CD4-positive, alpha-beta T cell treated with Interleukin-10 for 1 hour (primary cell): ENCODE measurements around the gene RSU1.

Source experiments
- DNase-seq: peaks from one replicate; pipeline ENCODE4 v3.0.0-alpha.2; 2020

Gene RSU1

GRCh38 chr10:16820421-16820820, 3.2 kb upstream of the RSU1 start:
- DNase-seq, result no peak

DNA sequence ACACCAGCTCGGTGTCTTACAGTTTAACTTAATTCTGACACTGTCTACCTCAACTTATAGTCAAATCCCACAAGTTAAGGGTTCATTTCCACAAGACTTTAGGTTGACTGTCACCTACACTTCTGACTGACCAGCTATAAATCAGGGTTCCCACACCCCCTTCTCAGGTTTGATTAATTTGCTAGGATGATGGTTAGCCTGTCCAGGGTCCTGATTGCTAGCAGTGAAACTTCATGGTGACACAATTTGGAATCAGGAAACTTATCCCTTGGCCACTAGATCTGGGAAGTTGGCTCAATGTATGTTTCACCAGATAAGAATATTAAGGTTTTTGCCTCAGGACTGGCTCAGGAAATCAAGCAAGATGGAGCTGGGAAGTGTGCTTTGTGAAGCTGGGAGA, 2.8 kb upstream of the RSU1 start:
- no peak for DNase-seq

DNA sequence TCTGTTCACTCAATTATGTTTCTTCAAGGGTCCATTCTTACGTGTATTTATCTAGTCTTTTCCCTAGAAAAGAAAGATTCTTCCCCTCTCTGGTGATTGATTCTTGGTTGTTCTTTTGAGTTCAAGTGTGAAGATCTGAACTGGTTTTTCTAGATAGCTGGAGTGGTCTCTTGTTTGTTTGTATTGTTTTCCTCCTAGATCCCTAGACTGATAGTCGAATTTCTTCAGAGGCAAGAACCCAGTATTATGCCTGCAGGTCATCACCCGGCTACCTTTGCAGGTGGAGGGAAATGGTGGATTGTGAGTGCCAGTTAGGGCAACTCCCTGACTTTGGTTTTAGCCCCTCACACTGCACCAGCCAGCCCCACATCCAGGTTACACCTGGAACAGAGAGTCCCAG, 2.2 kb upstream of the RSU1 start:
- no peak for DNase-seq

DNA sequence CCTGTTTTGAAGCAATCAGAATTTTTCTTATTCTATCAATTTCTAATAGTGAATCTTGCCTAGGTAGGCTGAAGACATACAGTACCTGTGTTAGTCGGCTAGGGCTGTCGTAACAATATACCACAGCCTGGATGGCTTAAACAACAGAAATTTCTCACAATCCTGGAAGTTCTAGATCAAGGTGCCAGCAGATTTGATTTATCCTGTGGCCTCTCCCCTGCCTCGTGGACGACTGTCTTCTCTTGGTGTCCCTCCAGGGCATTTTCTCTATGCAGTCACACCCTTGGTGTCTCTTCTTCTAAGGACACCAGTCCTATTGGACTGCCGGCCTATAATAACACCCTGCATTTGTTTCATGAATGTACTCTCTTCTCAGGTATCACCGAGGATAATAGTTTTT, 1.8 kb upstream of the RSU1 start:
- no peak for DNase-seq

DNA sequence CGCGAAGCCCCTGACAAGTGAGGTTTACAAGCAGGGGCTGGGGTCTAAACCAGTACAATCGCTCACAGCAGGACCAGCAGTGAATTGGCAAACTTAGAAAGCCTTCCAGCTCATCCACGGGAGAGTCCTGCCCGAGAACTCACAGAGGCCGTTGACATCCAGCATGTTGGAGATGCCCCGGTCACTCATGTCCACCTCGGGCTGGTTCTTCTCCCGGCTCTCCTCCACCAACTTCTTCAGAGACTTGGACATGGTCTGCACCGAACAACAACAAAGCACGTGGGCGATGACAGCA, 447 bp downstream of the RSU1 start:
- DNase-seq, result no peak

DNA sequence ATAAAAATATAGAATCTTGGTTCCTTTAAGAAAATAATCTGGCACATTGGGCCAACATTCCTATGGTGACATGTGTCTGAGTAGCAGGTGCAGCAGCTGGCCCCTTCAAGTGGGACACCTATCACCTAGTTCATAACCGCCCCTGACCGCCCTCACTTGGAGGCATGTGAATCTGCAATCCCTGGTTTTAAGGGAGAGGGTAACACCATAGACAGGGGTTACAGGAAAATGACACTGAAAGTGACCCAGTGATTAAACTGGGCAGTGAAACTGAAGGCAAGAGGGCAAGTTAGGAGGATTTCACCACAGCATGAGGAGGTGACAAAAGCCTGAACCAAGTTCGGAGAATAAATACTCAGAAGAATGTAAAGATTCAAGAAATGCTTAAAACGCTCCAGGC, 1.1 kb downstream of the RSU1 start:
- no peak for DNase-seq

- no peak for DNase-seq
Measured at GRCh38 chr10:16814012-16814411, 3.2 kb downstream of the RSU1 start.

- no peak for DNase-seq
Measured at GRCh38 chr10:16812676-16813075, 4.5 kb downstream of the RSU1 start.

- DNase-seq, result no peak
Measured at GRCh38 chr10:16811765-16812164, 5.5 kb downstream of the RSU1 start.

- no peak for DNase-seq
Measured at GRCh38 chr10:16811292-16811691, 5.9 kb downstream of the RSU1 start.

DNA sequence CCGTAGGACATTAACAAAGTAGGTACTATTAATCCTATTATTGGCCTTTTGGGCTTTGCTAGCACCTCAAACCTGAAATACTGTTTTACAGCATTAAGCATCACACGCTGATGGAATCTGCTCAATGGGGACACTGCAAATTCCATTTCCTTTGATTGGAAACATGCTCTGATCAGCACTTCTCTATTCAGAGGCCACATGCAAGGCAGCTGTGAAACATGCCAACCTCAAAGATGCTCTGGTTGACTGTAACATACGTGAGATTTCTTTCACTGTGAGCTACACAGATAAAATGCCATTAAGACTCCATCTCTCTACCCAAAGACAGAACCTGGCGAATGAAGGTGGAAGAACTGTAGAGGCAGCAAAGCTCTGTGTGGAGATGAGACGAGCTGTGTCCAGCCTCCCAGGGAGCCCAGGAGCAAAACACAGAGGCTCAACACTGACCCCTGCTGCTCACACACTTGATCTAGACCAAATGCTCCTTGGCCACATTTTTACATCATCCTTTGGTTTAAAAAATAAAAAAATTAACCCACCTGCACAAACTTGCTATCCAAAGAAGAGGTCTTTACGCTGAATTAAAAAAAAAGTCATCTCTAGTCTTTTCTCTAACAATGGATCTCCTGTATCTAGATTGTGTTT, 8.0 kb downstream of the RSU1 start:
- peak; percentile 64 for DNase-seq

- no peak for DNase-seq
Measured at GRCh38 chr10:16804123-16804522, 13.1 kb downstream of the RSU1 start.

DNA sequence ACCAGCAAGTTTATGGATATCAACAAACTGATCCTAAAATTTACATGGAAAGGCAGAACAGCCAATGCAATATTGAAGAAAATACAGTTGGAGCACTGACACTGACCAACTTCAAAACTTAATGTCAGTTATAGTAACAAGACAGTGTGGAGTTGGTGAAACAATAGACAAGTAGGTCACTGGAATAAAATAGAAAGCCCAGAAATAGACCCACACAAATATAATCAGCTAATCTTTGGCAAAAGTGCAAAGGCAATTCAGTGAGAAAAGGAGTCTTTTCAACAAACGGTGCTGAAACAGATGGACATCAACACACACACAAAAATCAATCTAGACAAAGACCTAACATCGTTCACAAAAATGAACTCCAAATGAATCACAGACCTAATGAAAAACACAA, 13.8 kb downstream of the RSU1 start:
- DNase-seq, result no peak

DNA sequence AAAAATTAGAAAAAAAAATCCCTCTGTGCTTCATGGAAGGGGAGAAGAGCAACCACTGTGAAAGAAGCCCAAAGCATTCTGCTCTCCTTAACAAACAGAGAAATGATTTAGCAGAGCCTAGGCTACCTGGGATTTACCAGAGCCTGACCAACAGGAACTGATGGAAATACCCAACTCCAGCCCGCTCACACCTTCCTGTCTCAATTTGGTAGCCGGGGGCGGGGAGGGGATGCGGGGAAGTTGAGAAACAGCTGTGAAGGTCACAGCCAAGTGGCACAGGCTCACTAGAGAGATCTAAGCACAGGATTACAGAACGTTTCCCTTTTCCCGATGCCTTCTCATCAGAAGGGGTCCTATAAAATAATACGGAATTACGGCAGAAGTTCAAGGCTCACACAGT, 17.6 kb downstream of the RSU1 start:
- DNase-seq, result no peak

DNA sequence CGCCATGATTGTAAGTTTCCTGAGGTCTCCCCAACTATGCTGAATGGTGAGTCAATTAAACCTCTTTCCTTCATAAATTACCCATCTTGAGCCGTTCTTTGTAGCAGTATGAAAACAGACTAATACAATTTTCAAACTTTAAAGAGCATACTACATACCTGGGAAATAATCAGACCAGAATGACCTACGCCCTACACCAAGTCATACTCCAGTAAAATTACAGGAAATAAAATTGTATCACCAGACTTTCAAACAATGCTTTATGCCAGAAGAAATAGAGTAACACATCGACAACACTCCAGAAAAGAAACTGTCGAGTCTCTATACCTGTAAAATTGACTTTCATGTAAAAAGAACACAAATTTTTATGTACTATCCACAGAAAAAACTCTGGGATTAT, 18.7 kb downstream of the RSU1 start:
- no peak for DNase-seq

DNA sequence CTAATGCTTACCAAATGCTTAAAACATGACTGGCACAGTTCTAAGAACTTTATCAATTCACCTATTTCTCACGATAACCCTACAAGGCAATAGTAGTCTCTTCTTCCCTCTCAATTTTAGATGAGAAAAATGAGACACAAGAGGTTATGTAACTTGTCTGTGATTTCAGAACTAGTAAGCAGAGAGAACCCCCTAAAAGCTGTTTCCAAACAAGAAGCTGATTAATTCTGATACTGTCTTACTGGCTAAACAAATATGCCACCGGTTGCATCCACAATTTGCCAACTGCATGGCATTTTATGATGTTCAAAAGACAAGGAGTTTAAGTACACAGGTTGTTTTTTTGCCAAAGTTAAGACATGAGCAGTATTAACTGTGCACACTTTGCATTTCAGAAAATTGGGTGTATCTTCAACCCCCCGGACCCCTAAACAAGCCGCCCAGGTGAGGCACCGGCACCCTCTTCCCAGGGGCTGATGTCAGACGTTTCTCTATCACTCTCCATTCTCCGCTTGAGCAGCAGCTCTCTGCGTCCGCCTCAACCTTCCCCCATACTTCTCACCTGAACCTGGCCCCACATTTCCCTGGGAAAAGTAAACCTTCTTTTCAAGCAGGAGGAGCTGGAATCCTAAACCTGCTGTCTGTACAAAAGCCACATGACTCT, 21.7 kb downstream of the RSU1 start:
- DNase-seq, result no peak

DNA sequence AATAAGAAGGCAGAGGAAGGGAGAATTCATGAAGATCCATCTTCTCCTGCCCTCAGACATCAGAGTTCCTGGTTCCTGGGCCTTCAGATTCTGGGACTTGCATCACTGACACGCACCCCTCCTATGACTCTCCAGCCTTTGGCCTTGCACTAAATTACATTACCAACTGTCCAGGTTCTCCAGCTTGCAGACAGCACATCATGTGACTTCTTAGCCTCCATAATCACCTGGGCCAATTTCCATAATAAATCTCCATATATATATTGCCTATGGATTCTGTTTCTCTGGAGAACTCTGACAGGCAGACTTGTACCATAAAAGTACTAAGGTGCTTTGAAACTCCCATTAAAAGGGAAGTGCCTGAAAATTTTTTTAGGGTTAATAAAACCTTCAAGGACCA, 23.2 kb downstream of the RSU1 start:
- DNase-seq, result no peak

GRCh38 chr10:16792675-16793074, 24.5 kb downstream of the RSU1 start:
- no peak for DNase-seq

GRCh38 chr10:16789765-16790164, 27.5 kb downstream of the RSU1 start:
- DNase-seq, result no peak

DNA sequence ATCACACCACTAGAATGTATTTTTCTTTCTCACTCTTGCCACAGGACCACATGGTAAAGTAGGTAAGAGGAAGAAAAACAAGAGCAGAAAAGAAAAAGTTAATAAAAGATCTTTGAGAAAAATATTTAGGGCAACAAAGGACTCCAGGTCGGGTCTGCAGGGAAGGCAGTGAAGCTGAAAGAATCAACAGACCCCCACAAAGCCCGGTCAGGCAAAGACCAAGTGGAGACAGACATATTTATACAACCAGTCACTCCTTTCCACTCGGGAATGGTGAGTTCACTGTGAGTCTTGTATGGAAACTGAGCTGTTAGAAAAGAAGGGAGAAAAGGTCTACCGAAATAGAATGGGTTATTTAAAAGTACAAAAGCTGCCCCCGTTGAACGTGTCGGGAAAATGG, 28.0 kb downstream of the RSU1 start:
- DNase-seq, result no peak

- no peak for DNase-seq
Measured at GRCh38 chr10:16788778-16789177, 28.4 kb downstream of the RSU1 start.

DNA sequence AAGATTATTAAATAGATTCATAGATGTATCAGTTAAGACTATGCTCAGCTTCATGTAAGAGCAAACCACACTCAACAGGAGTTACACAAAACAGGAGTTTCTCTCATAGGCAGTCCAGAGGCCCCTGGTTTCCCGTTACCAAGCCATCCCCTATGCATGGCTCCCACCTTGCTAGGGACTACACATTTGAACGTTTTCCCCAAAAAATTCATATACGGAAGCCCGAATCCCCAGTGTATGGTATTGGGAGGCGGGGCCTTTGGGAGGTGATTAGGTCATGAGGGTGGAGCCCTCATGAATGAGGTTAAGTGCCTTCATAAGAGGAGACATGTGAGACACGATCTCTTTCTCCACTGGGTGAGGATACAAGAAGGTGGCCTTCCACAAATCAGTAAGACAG, 29.1 kb downstream of the RSU1 start:
- DNase-seq, result peak; percentile 61

DNA sequence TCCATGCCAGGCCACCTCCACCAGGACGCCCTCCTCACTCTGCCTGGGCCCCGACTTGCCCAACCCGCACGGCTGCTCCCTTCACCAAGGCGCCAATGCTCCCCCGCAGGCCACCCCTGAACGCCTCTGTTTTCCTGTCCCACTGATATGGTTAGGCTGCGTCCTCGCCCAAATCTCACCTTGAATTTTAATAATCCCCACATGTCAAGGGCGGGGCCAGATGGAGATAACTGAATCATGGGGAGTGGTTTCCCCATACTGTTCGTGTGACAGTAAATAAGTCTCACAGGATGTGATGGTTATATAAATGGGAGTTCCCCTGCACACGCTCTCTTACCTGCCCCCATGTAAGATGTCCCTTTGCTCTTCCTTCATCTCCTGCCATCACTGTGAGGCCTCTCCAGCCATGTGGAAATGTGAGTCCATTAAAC, 29.8 kb downstream of the RSU1 start:
- DNase-seq, result peak; percentile 90

DNA sequence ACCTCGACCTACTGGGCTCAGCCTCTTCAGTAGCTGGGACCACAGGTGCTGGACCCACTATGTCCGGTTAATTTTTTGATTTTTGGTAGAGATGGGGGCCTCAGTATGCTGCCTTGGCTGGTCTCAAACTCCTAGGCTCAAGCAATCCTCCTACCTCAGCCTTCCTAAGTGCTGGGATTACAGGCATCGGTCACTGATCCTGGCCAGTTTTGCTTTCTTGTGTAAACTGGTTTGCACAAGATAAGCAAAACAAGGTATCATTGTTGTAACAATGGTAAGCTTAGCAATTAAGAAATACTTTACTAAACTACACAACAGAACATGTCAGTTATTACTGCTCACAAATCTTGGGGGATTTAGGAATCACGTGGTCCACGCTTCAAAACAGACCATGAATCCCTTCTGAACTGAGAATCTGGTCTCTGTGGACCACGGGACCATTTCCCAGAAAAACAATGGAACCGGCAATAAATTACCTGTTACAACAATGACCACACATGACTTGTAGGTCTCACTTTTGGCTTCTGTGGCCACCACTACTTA, 36.8 kb downstream of the RSU1 start:
- no peak for DNase-seq

DNA sequence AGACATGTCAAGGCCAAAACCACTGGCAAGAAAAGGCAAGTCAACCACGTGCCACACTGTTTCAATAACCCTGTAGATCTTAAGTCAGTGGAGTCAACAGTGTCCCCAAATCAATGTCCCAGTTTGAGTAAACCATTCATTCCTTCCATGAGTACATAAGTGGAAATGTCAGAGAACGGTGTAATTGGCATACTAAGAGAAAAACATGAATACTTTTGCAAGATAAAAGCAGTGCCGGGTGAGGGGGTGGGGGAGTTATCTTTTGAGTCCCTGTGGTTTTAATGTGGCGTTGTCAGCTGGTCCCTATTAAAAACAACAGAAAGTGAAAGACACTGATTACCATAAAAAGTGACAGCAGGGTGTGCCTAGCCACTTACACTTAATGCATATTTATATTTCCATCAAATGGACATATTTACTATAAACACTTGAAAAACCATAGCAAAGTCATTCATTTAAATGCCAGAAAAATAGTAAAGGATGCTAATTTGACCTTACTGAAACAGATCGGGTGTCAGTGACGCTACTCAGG, 37.8 kb downstream of the RSU1 start:
- peak; percentile 60 for DNase-seq
